ENCODE measurements around the gene TMEM45B. TPM values are rescaled to one million over a fixed set of nuclear protein-coding genes. Genes with fewer than 3 reads are reported as not detected.

The TMEM45B gene
- total RNA-seq, 2 donors from 2014 or later, result not detected

GRCh38 chr11:129888451-129888850, 72.8 kb downstream of the TMEM45B start:
- ATAC-seq (no peak), DNase-seq (no peak)
- intact Hi-C loops (cut with DNase I), result no loop called here

DNA sequence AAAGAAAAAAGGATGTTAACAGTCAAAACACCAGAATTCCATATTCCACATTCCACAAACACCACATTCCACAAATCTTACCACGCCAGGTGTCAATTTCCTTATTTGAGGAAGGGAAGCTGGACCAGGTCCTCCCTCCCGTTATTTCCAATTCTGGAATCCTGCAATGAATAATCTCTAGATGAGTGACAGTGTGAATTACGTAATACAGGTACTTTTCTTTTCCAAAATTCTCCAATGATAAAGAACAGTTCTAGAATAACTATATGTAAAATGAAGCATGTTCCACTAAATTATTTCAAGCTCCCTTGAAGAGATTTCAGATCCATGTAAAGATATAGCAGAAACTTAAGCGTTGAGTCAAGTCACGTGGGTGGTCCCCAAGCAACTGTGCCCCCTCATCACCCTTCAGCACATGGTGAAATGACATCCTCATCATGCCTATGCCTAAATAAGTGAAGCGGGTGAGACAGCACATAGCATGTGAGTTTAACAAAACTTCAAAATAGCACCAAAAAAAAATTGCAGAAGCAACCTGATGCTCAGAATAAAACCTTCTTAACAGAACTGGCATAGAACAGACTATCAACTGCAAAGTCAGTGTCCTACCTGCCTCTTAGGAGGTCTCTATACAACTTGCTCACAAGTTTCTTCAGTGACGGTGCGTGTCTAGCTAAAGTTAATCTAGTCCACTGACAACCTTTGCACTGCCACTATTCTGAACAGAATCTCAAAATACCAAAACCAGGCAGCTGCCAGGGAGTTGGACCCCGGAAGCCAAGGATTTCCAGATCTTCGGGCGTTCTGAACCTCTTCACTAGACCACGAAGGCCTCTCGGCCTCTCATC, 78.9 kb downstream of the TMEM45B start:
- DNase-seq (no peak), ATAC-seq (peak; percentile 5)
- intact Hi-C loops (cut with DNase I), result no loop called here

GRCh38 chr11:129895126-129896041, 79.7 kb downstream of the TMEM45B start, which contains the start of gene NFRKB:
NFRKB (minus strand) TSS chr11:129895578; CDS start chr11:129892849, 2,729 bp downstream.
- ATAC-seq (peak; percentile 100), DNase-seq (peak; percentile 87)
- intact Hi-C loops (cut with DNase I), result no loop called here

GRCh38 chr11:129896062-129896461, 80.4 kb downstream of the TMEM45B start:
- intact Hi-C loops (cut with DNase I), result no loop called here
- peak in 1 of 2 donors; percentile 6 for ATAC-seq
- peak; percentile 32 for DNase-seq

GRCh38 chr11:129905402-129905801, 89.8 kb downstream of the TMEM45B start:
- DNase-seq (no peak), ATAC-seq (no peak)
- intact Hi-C loops (cut with DNase I), result no loop called here

Other genes with a start within 250 kb of the TMEM45B start
- 10 to 100 TPM in 1 of 2 donors, 1 to 10 TPM in 1; 9.9 to 10.2 TPM for gene NFRKB, start 79.7 kb downstream of the TMEM45B start, total RNA-seq
- 1 to 10 TPM; 3.8 to 6.1 TPM for gene PRDM10, start 187.0 kb downstream of the TMEM45B start, total RNA-seq